Left lung (tissue), 10 donors: ENCODE measurements around the gene INCENP. TPM values are rescaled to one million over a fixed set of nuclear protein-coding genes. Genes with fewer than 3 reads are reported as not detected.

ENCODE experiments used
- ATAC-seq: fragments of 200-7000 bp; cut with Tn5 transposase; one replicate; pipeline ENCODE4 v1.9.1; 2020; ENCODE audit warnings: moderate library complexity
- DNase-seq, 4 donors: peaks; one replicate each; pipeline ENCODE4 v3.0.0-alpha.2; 2013 to 2020
- H3K27ac ChIP-seq, 2 donors: fragments of 200-600 bp; sonication (generic) in 1 of 2; one replicate each; pipeline versions ENCODE4 v1.5.0 to v1.8.0; 2020 to 2021
- H3K27me3 ChIP-seq, 2 donors: fragments of 200-600 bp; sonication (generic) in 1 of 2; one replicate each; pipeline versions ENCODE4 v1.5.0 to v1.8.0; 2020 to 2021
- H3K36me3 ChIP-seq, 2 donors: fragments of 200-600 bp; sonication (generic) in 1 of 2; one replicate each; pipeline versions ENCODE4 v1.5.0 to v1.8.0; 2020 to 2021
- H3K4me1 ChIP-seq, 2 donors: fragments of 200-600 bp; one replicate each; pipeline ENCODE4 v1.8.0; 2021
- H3K4me3 ChIP-seq, 2 donors: fragments of 200-600 bp; sonication (generic) in 1 of 2; one replicate each; pipeline versions ENCODE4 v1.5.0 to v1.8.0; 2020 to 2021; ENCODE audit warnings: mild to moderate bottlenecking in 1 of 2
- H3K9me3 ChIP-seq, 2 donors: fragments of 200-600 bp; sonication (generic) in 1 of 2; one replicate each; pipeline versions ENCODE4 v1.5.0 to v1.8.0; 2020 to 2021
- intact Hi-C, 2 donors: fragments of 100-400 bp; cut with DNase I; formaldehyde crosslinking; loops; one replicate each; pipeline versions ENCODE4 v1.11.2 to v1.14.2; 2022
- polyA plus RNA-seq, 6 donors: library from polyadenylated mRNA; unstranded; fragments of 120-200 nt; gene quantifications; one replicate each; pipeline ENCODE4 v1.2.1, GENCODE V29; 2013; ENCODE audit not compliant: insufficient read length in 6 of 6
- total RNA-seq, 2 donors: library from RNA; stranded (reverse); fragmentation: NEBNext Ultra II Directional; extraction: Animal tissue kit (Norgen Biotek cat#: 25700); gene quantifications; one replicate each; pipeline ENCODE4 v1.2.1, GENCODE V29; 2021
- TF ChIP-seq, protein P1 (sequence below), 2 donors: fragments of 200-600 bp; sonication (generic) in 1 of 2; IDR thresholded peaks; one replicate each; pipeline versions ENCODE4 v1.5.0 to v1.8.0; 2021; ENCODE audit warnings: antibody characterized with exemption in 2 of 2
- donor health status: DM: no; HTN: yes; CAD: no.
- donor health status: DM: no; HTN: no; CAD: no.

INCENP gene
- total and polyA plus RNA-seq, 8 donors: 17.3 to 47.4 (median 30.1) TPM

DNA sequence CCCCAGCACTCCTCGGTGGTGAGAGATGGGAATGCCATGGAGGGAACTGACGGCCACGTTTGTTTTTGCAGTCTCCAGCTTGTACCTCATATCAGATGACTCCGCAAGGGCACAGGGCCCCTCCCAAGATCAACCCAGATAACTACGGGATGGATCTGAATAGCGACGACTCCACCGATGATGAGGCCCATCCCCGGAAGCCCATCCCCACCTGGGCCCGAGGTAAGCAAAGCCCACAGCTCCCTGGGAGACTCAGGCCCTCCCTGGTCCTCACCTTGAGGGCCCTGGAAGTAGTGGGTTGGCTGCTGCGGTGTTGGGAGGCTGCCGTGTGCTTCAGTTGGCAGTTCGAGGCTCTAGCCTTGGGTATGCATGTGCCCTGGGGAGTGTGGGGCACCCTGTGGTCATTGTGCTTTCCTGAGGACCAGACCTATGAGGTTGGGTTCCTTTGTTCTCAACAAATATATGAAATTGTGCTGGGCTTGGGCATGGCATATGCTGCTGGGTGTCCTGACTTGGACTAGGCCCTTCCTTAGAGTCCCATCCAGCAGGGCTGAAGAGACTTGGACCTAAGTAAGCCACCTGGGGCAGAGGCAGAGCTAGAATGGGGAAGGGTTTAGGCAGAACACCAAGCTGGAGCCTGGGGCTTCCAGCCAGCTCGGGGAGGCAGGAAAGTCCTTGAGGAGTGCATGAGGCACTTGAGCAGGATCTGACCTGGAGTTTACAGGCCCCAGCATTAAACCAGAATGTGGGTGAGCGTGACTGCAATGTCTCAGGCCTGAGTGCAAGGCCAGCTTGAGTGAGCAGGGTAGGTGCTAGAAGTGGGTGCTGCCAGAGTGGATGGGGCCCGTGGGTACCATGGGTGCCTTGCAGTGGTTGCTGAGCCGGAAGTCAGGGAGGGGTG is 26.4 kb downstream of the INCENP start:
- Histone ChIP-seq H3K9me3 (no peaks in the 10 kb centered on the region), H3K4me1 (no peaks in the 10 kb centered on the region), H3K36me3 (peaks cover 0 to 82% of the 10 kb centered on the region in 2 donors), H3K27me3 (no peaks in the 10 kb centered on the region), H3K27ac (no peak overlapping the region), H3K4me3 (no peak overlapping the region)
- TF ChIP-seq, protein P1, sequence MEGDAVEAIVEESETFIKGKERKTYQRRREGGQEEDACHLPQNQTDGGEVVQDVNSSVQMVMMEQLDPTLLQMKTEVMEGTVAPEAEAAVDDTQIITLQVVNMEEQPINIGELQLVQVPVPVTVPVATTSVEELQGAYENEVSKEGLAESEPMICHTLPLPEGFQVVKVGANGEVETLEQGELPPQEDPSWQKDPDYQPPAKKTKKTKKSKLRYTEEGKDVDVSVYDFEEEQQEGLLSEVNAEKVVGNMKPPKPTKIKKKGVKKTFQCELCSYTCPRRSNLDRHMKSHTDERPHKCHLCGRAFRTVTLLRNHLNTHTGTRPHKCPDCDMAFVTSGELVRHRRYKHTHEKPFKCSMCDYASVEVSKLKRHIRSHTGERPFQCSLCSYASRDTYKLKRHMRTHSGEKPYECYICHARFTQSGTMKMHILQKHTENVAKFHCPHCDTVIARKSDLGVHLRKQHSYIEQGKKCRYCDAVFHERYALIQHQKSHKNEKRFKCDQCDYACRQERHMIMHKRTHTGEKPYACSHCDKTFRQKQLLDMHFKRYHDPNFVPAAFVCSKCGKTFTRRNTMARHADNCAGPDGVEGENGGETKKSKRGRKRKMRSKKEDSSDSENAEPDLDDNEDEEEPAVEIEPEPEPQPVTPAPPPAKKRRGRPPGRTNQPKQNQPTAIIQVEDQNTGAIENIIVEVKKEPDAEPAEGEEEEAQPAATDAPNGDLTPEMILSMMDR (IDR thresholded peaks at IDR 0.05): no peak
- DNase-seq (no peak), ATAC-seq (no peak)
- intact Hi-C loops: no loop called here

- intact Hi-C loops: no loop called here
- H3K36me3 ChIP-seq: peaks cover 0 to 73% of the 10 kb centered on the region in 2 donors
- no peak overlapping the region for H3K4me3 ChIP-seq
- TF ChIP-seq, protein P1 (IDR thresholded peaks at IDR 0.05): no peak
- DNase-seq (no peak), ATAC-seq (no peak)
- no peaks in the 10 kb centered on the region for H3K9me3 ChIP-seq
- no peaks in the 10 kb centered on the region for H3K4me1 ChIP-seq
- H3K27me3 ChIP-seq: no peaks in the 10 kb centered on the region
- no peak overlapping the region for H3K27ac ChIP-seq
Observed at GRCh38 chr11:62150887-62151736, 27.3 kb downstream of the INCENP start.

GRCh38 chr11:62151737-62152102 is 27.9 kb downstream of the INCENP start:
- no peak overlapping the region for H3K4me3 ChIP-seq
- H3K27ac ChIP-seq: no peak overlapping the region
- H3K27me3 ChIP-seq: no peaks in the 10 kb centered on the region
- no peaks in the 10 kb centered on the region for H3K4me1 ChIP-seq
- no peak for ATAC-seq
- intact Hi-C loops: no loop called here
- TF ChIP-seq, protein P1 (IDR thresholded peaks at IDR 0.05): no peak
- no peaks in the 10 kb centered on the region for H3K9me3 ChIP-seq
- DNase-seq: no peak
- H3K36me3 ChIP-seq: peaks cover 0 to 67% of the 10 kb centered on the region in 2 donors

DNA sequence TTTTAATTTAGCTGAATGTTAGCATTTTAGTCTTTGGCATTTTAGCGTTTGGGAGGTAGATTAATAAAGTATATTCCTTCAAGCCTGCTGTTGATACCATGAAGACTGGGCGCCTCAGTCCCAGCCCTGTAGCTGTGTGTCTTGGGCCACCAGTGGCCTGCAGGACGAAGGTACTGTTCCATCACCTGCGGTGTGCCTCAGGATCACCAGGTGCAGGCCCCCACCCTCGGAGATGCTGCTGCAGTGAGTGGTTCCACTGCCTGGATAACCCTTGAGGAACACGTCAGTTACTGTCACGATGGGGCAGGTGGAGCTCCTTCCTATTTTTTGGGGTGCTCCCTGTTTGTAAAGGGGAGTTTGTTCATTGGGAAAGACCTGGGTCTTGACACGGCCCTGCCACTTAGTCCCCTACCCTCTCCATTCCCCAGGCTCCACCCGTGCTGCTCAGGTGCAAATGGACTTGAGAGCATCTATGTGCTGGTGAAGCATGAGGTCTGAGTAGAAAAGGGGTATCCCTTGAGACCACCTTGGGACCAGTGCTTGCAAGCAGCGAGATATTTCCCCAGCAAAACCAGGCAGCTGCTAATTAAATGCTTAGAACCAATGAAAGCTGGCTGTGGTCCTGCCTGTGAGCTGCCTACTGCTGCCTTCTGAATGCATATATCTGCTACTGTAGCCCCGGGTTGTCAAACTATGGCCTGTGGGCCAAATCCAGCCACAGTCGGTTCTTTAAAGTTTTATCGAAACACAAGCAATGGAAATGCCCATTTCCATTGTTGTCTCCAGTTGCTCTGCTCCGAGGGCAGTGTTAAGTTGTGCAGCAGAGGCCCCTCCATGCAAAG is 28.7 kb downstream of the INCENP start:
- no peak overlapping the region for H3K27ac ChIP-seq
- no peak overlapping the region for H3K4me3 ChIP-seq
- intact Hi-C loops: no loop called here
- no peaks in the 10 kb centered on the region for H3K27me3 ChIP-seq
- DNase-seq: no peak
- no peak for ATAC-seq
- TF ChIP-seq, protein P1 (IDR thresholded peaks at IDR 0.05): no peak
- H3K36me3 ChIP-seq: peaks cover 0 to 60% of the 10 kb centered on the region in 2 donors
- H3K9me3 ChIP-seq: no peaks in the 10 kb centered on the region
- no peaks in the 10 kb centered on the region for H3K4me1 ChIP-seq
